NCI-H128 (cell line): ENCODE measurements around the gene MBTPS1.

Experiments
- DNase-seq: peaks from one replicate; lab custom pipeline; 2025; ENCODE audit not compliant: unreplicated experiment; lab: John Stamatoyannopoulos, UW

MBTPS1 gene

DNA sequence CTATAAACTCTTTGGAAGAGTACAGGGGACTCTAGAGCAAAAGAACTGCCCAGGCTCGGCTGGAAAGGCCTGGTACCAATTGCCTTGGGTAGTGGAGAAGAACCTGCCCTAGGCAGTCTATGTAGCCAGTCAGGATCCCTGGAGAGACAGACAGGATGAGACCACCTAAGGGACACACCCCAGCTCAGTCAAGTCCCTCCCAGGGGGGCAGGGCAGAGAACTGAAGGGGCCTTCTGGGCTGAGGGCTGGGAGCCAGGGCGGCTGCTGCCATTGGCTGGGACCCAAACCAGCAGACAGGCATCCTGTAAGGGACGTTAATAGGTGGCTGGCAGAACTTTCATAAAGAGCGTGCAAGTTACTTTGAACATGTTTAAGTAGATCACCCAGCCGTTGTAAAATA lies 61.4 kb downstream of the MBTPS1 start:
- DNase-seq, result no peak

DNA sequence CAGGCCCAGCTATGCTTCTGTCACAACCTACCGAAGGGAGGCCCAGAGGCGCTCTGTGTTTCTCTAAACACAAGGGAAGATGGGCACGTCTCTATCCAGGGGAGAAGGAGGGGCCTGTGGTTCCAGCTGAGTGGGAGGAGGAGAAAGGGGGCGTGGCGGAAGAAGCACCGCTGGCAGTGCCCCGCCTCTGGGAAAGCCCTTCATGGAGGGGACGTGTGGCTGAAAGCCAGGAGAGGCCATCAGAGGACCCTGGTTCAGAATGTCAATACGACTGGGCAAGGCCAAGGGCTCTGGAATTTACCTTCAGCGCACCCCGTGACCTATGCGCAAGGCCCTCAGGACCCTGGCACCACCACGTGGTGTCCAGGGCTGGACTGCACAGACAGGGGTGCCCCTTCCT lies 61.8 kb downstream of the MBTPS1 start:
- no peak for DNase-seq

DNA sequence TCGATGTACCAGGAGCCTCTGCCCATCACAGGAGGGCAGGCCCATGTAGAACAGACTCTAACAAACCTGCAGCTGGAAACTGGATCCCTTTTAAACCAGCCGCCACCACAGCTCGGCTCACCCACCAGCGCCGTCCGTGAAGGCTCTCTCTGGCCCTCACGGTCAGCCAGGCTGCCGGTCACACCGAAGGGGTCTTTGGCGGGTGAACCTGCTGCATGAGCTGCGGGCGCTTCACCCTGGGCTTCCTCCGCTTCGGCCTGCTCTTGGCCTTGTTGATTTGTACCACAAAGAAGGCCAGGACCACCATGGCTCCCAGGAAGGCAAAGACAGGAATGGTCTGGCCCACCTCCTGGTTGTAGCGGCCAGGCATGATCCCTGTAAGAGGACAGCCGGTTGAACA lies 62.5 kb downstream of the MBTPS1 start:
- DNase-seq, result no peak

DNA sequence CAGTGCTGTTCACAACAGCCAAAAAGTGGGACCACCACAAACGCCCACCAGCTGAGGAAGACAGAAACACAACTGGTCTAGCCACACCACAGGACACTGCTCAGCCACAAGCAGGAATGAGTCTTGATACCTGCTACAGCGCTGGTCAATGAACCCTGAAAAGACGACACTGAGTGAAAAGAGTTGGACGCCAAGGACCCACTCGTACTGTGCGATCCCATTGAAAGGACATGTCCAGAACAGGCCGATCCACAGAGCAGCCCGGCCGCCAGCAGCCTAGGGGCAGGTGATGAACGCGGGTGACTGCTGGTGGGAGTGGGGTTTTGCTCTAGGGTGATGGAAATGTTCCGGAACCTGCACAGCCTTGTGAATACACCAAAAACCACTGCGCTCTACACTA lies 63.5 kb downstream of the MBTPS1 start:
- DNase-seq, result no peak

DNA sequence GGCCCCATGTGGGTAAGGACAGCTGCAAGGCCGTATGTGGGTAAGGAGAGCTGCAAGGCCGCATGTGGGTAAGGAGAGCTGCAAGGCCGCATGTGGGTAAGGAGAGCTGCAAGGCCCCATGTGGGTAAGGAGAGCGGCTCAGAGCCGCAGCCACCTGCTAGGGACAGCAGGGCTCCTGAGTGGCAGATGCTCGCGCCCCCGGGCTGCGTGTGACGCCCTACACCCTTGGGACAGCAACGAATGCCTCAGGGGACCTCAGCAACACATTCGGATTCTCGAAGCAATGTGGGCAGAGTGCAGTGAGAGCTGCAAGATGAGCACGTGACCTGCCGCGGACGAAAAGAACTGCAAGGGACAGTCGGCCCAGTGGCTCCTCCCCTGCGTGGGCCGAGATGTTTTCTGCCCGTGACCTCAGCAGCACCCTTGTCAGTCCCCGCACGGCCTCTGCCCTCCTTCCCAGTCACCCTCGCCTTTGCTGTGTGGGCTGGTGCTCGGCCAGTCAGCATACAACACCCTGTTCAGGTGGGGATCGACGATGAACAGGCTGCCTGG lies 64.6 kb downstream of the MBTPS1 start:
- DNase-seq, result no peak

DNA sequence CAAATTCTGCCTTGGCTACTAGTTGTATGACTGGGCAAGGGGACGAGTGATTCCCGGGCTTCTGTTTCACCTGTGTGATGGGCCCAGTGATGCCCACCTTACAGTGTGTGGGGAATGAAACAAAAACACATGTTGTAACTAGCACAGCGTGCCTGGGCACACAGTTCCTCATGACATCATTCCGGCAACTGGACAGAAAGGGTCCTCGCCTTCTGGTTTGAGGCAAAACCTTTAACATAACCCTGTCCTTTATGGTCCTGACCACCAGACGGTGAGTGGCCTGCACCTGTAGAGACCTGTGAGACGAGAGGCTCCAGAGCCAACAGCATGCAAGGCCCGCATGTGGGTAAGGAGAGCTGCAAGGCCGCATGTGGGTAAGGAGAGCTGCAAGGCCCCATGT lies 66.4 kb downstream of the MBTPS1 start:
- no peak for DNase-seq

GRCh38 chr16:84049403-84050060 lies 67.2 kb downstream of the MBTPS1 start:
- no peak for DNase-seq

GRCh38 chr16:84048871-84049270 lies 67.9 kb downstream of the MBTPS1 start:
- no peak for DNase-seq

DNA sequence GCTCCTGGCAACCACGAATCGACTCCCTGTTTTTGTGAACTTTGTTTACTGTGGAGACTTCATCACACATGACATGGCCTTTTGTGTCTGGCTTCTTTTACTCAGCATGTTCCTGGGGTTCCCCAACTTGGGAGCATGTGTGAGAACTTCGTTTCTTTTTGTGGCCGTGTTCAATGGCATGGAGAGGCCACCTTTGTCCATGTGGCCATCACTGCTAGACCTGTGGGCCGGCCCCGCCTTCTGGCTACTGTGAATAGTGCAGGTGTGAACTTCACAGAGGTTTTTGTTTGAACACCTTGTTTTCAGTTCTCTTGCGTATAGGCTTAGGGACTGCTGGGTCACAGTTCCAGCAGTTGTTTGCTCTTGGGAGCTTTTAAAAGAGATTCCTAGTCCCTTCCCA lies 68.5 kb downstream of the MBTPS1 start:
- DNase-seq, result no peak

GRCh38 chr16:84047626-84048025 lies 69.1 kb downstream of the MBTPS1 start:
- no peak for DNase-seq

DNA sequence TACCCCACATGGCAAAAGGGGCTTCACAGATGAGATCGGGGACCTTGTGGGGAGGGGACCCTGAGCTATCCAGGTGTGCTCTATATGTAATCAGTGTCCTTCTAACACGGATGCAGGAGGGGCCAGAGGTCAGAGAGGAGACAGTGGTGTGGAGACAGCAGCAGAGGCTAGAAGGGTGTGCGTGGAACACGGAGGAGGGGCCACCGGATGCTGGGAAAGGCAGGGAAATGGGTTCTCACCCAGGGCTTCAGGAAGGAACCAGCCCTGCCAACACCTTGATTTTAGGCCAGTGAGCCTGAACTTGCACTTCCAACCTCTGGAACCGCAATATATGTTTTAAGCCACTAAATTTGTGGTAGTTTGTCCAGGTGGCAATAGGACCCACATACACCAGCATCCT lies 69.5 kb downstream of the MBTPS1 start:
- no peak for DNase-seq

GRCh38 chr16:84045818-84046470 lies 70.8 kb downstream of the MBTPS1 start:
- DNase-seq, result no peak

DNA sequence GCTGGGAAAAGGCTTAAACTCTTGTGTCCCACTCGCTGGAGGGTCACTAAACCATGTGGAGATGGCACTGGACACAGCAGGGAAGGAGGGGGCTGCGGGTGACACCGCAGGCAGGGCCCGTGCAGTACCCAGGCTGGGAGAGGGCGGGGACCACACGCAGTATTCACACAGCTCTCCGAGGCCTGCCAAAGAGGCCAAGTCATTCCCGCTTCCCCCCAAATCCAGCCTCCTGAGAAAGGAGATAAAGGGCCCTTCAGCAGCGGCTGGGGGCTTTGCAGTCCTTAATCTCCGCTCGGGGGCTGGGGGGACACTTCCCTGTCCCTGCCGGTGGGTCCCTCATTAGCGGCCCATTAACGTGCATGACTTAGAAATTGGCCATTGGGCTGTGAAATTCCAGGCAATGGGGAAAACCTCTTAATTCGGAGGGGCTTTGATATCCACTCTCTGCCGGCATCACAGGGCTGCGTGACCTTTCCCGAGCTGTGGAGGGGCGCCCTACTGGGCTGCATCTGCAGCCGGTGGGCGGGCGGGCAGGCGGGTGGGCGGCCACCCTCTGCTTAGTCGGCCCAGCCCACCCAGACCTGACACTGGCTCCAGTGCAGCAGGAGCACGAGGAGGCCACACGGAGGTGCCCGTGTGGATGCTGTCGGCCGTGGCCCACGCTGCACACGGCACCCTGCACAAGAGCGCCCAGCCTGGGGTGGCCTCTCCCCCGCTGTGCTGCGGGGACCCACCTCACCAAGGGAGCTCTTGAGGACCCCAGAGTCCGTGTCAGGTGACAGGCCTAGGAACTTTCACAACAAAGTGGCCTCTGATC lies 71.5 kb downstream of the MBTPS1 start:
- no peak for DNase-seq

- no peak for DNase-seq
Measured at GRCh38 chr16:84044118-84044488, 72.6 kb downstream of the MBTPS1 start.

DNA sequence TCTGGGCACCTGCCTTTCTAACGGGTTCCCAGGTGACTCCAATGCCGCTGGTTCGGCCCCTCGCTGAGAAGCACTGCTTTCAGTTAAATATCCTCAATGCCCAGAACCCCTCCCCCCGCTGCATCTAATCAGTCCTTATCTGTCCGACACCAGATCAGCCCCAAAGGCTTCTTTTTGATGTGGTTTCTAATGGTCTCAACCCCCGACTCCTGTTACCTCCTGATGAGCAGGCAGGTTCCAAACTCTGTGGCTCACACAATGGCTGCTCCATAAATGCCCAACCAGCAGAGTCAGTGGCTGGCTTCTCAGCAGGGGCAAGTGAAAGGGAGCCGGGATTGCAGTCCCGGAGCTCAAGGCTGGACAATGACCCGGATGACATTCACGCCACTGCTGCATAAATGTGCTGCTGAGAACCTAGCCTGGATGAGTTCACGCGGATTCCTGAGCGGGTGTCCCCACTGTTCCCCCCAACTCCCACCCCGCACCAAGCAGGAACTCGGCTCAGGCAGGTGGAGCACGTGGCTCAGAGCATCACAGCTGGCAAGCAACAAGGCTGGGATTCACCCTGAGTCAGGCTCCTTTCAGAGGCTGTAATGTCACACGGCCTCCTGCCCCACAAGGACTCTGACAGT lies 73.1 kb downstream of the MBTPS1 start:
- DNase-seq, result no peak

DNA sequence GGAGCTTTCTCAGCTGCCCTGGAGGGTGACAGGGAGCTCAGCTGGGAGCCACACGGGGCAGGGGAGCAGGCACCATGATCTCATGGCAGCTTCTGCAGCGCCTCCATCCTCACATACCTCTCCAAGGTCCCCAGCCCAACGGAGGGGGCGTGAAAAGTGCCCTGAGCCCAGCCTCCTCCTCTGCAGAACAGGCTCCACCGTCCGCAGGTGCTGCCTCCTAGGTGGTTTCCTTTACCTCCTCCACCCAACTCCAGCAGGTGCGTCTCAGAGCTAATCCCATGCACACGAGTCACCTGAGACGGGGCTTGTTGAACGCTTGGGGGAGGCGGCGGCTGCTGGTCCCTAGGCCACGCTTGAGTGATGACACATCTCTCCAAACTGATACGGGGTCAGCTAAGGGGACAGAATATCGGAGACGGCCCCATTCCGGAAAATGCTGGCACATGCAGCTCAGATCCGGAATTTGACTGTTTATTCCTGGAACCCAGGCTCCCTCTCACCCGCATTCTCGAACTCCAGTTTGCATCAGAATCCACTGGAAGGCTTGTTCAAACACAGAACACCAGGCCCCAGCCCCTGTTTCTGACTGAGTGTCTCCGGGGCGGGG lies 73.8 kb downstream of the MBTPS1 start:
- DNase-seq, result peak; percentile 49

DNA sequence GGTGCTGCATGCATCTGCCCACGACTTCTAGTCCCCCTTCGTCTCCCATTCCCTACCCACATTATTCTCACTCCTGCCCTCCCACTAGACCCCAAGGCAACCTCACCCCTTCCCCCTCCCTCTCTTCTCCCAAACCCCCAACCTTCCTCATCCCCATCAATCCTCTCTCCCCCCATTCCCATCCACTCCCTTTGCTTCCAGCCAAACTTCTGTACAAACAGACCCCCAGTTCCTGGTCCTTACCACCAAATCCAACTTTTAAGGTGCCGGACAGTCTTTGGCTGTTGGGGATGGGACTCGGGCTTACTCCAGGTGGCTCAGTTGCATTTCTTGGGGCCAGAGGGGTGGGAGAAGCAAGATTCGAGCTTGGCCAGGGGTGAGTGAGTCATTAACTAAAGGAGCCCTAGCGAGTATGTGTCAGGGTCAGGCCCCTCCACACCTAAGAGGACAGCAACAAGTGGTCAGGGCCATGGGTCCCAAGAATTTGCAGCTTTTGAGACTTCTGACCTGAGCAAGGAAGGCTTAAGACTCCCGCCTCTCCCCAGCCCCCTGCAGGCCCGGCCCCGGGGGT lies 74.3 kb downstream of the MBTPS1 start, which contains the start of gene SLC38A8:
TSS of gene SLC38A8 (minus strand) at position 488 of the 571 bp plus-strand sequence. CDS start 638 bp downstream, outside the sequence.
- no peak for DNase-seq

DNA sequence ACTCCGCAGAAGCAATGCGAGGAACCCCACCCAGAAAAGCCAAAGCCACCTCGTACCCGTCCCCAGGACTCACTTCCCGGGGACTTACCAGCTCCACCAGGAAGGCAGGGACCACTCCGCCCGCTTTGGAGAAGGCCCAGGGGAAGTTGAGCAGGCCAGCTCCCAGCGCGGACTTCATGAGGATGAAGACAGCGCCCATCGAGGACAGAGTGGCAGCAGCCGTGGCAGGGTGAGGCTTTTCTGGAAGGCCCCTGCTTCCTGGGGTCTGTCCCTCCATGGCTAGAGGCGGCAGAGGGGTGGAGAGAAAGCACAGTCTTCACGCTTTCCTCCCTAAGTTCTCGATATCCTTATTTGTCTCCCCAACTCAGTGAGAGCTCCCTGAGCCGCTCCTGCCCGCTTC lies 74.9 kb downstream of the MBTPS1 start:
- no peak for DNase-seq

GRCh38 chr16:84040823-84041820 lies 75.6 kb downstream of the MBTPS1 start:
- DNase-seq, result no peak
